GM12878 (cell line): ENCODE data around the gene LYL1. TPM values are rescaled to one million over a fixed set of nuclear protein-coding genes. Genes with fewer than 3 reads are reported as not detected.

Source experiments
- ATAC-seq: fragments of 200-7000 bp; cut with Tn5 transposase; 3 replicates; pipeline ENCODE4 v1.9.1; 2020; ENCODE audit warnings: mild to moderate bottlenecking, moderate library complexity
- BruUV-seq: library from RNA; stranded (reverse); fragments of 400-500 nt; replicated peaks from 2 replicates; lab custom pipeline; 2021; lab: Mats Ljungman, UMichigan
- CTCF ChIA-PET: fragments of 300-600 bp; sonication (Branson Sonifier 250); formaldehyde crosslinking; extraction: SDS; loops from one replicate; lab custom pipeline; 2021; ENCODE audit warnings: inconsistent platforms; lab: Yijun Ruan, JAX
- POLR2A ChIA-PET: fragments of 350-600 bp; formaldehyde crosslinking; extraction: SDS; loops from one replicate; lab custom pipeline; 2021; ENCODE audit warnings: inconsistent platforms; lab: Charles Lee
- RAD21 ChIA-PET: fragments of 300-600 bp; sonication (Branson Sonifier 250); formaldehyde crosslinking; loops from one replicate; lab custom pipeline; 2023; ENCODE audit warnings: antibody characterized with exemption; ENCODE audit not compliant: unreplicated experiment; lab: Charles Lee
- SMC1A ChIA-PET: fragments of 300-600 bp; sonication (Branson Sonifier 250); formaldehyde crosslinking; loops from one replicate; lab custom pipeline; 2023; ENCODE audit not compliant: unreplicated experiment, uncharacterized antibody; lab: Charles Lee
- DNase-seq: peaks from one replicate; pipeline ENCODE4 v3.0.0-alpha.2; 2011; ENCODE audit warnings: low read depth, low spot score
- FAIRE-seq: peaks from 3 replicates; lab custom pipeline; 2011; peaks lifted over from hg19 to GRCh38; lab: Jason Lieb, UNC
- H2AFZ ChIP-seq: 2 replicates; pipeline ENCODE4 v1.6.0; 2011; ENCODE audit warnings: low read depth, low read length, control low read depth; ENCODE audit not compliant: control insufficient read depth
- H3K27ac ChIP-seq: 2 replicates; pipeline ENCODE4 v1.5.1; 2011; ENCODE audit warnings: control low read depth; ENCODE audit not compliant: control insufficient read depth, insufficient read depth
- H3K27me3 ChIP-seq, 2 experiments: replicated peaks in 1 of 2; 2 replicates each; pipeline versions ENCODE4 v1.6.0 to v1.6.1; 2011; ENCODE audit warnings: low read length in 1 of 2; ENCODE audit not compliant: control insufficient read depth in 2 of 2, insufficient read depth in 2 of 2
- H3K36me3 ChIP-seq, 2 experiments: 2 replicates each; pipeline ENCODE4 v1.5.1; 2011; ENCODE audit warnings: low read length in 1 of 2; ENCODE audit not compliant: control insufficient read depth in 2 of 2, insufficient read depth in 2 of 2
- H3K4me1 ChIP-seq: 2 replicates; pipeline ENCODE4 v1.6.1; 2011; ENCODE audit warnings: mild to moderate bottlenecking, low read length, moderate library complexity, mixed read lengths; ENCODE audit not compliant: control insufficient read depth, insufficient read depth
- H3K4me2 ChIP-seq: 2 replicates; pipeline ENCODE4 v1.6.0; 2011; ENCODE audit warnings: control low read depth; ENCODE audit not compliant: control insufficient read depth, insufficient read depth
- H3K4me3 ChIP-seq: fragments of 200-600 bp; sonication (generic); 2 replicates; pipeline ENCODE4 v1.5.1; 2016
- H3K79me2 ChIP-seq: 2 replicates; pipeline ENCODE4 v1.6.0; 2011; ENCODE audit warnings: low read length; ENCODE audit not compliant: control insufficient read depth, insufficient read depth
- H3K9ac ChIP-seq: 2 replicates; pipeline ENCODE4 v1.8.0; 2011; ENCODE audit warnings: low read length, control low read depth, mixed read lengths; ENCODE audit not compliant: control insufficient read depth, insufficient read depth
- H3K9me3 ChIP-seq: replicated peaks from 3 replicates; pipeline ENCODE4 v1.5.1; 2011; ENCODE audit warnings: mild to moderate bottlenecking, low read length; ENCODE audit not compliant: control insufficient read depth, insufficient read depth
- H4K20me1 ChIP-seq: 2 replicates; pipeline ENCODE4 v1.6.0; 2011; ENCODE audit not compliant: control insufficient read depth, insufficient read depth
- BHLHE40 ChIP-seq, 2 experiments: fragments of 450-650 bp in 1 of 2; IDR thresholded peaks; 2 replicates each; pipeline ENCODE4 v1.6.1; 2011 to 2017; ENCODE audit warnings: low read depth in 2 of 2, borderline replicate concordance in 1 of 2, improper control_type of control experiment in 1 of 2, low read length in 1 of 2, mild to moderate bottlenecking in 1 of 2
- CBFB ChIP-seq: IDR thresholded peaks from 2 replicates; pipeline ENCODE4 v1.6.1; 2016; ENCODE audit warnings: antibody characterized with exemption, low read depth
- EZH2 ChIP-seq: IDR thresholded peaks from 2 replicates; pipeline ENCODE4 v1.6.1; 2012; ENCODE audit warnings: low read depth, mild to moderate bottlenecking, control low read depth, inconsistent platforms, low read length, borderline replicate concordance; ENCODE audit not compliant: control insufficient read depth
- FOXM1 ChIP-seq: IDR thresholded peaks from 2 replicates; pipeline ENCODE4 v1.6.1; 2012; ENCODE audit warnings: low read depth, mild to moderate bottlenecking, inconsistent platforms, low read length, moderate library complexity
- PAX8 ChIP-seq: fragments of 450-650 bp; IDR thresholded peaks from 2 replicates; pipeline ENCODE4 v1.6.1; 2017; ENCODE audit warnings: mild to moderate bottlenecking, moderate library complexity
- RAD21 ChIP-seq: IDR thresholded peaks from 2 replicates; pipeline ENCODE4 v1.6.1; 2011; ENCODE audit warnings: mild to moderate bottlenecking, low read depth, low read length, moderate library complexity; ENCODE audit not compliant: insufficient read depth
- SREBF2 ChIP-seq: IDR thresholded peaks from 2 replicates; pipeline ENCODE4 v1.6.1; 2012; ENCODE audit warnings: mild to moderate bottlenecking, low read length
- WGBS: methylation state at CpG from one replicate; pipeline ENCODE4 v1.1.6; 2016; ENCODE audit warnings: low lambda C conversion rate; ENCODE audit not compliant: insufficient replicate concordance, insufficient coverage; ENCODE audit errors: missing lambda C conversion rate; 5-methylcytosine and 5-hydroxymethylcytosine counted together
- in situ Hi-C: fragments of 300-500 bp; cut with MboI; formaldehyde crosslinking; loops from 9 replicates; pipeline ENCODE4 v1.14.3; 2018; ENCODE audit warnings: mixed read lengths
- intact Hi-C: fragments of 100-400 bp; cut with micrococcal nuclease; formaldehyde crosslinking; loops from one replicate; pipeline ENCODE4 v1.14.2; 2022; ENCODE audit not compliant: unreplicated experiment
- polyA plus RNA-seq, 11 experiments: library from polyadenylated mRNA; depleted of rRNA in 4 of 11; unstranded in 6 of 11; stranded (reverse) in 5 of 11; fragments of >200 nt; fragmentation: Nextera tagmentation in 4 of 11; fragmentation: Illumina TruSeq in 1 of 11; extraction: Ambion mirVana in 4 of 11; extraction: Trizol in 1 of 11; gene quantifications; 1 replicate in 1 of 11; 2 replicates in 10 of 11; pipeline versions ENCODE4 v1.2.1 to v1.2.3, GENCODE V29; 2011 to 2016; ENCODE audit warnings: inconsistent platforms in 2 of 11, missing spikeins in 2 of 11, low read depth in 1 of 11
- total RNA-seq, 4 experiments: library from RNA; depleted of rRNA in 3 of 4; stranded (reverse); fragments of >200 nt in 3 of 4; fragmentation: Illumina TruSeq in 1 of 4; extraction: Trizol in 1 of 4; gene quantifications; 2 replicates each; pipeline versions ENCODE4 v1.2.1 to v1.2.3, GENCODE V29; 2013 to 2021
- TF ChIP-seq, protein P1 (sequence below): fragments of 450-650 bp; formaldehyde crosslinking; IDR thresholded peaks from 2 replicates; pipeline ENCODE4 v1.4.0; 2022; ENCODE audit warnings: mild to moderate bottlenecking, moderate library complexity
- TF ChIP-seq, protein P2 (sequence below): fragments of 450-650 bp; IDR thresholded peaks from 2 replicates; pipeline ENCODE4 v1.6.1; 2017; ENCODE audit warnings: low read depth, mild to moderate bottlenecking, moderate library complexity

The LYL1 gene
- total and polyA plus RNA-seq, 10 of the 15 experiments (the other 5 are each of a cell fraction or from before 2014, with no cell fraction given) = 0.10 to 34.8 (median 4.4) TPM

GRCh38 chr19:13051557-13052165 lies 51.0 kb downstream of the LYL1 start:
- H3K36me3 ChIP-seq = no peaks in the 10 kb centered on the region
- no TSS peak for BruUV-seq
- FAIRE-seq = no peak
- no peaks in the 10 kb centered on the region for H3K4me1 ChIP-seq
- 2% methylated on average over 22 of the region's 23 CpGs for WGBS
- in situ Hi-C loops (no loop called here), intact Hi-C loops (no loop called here)
- ChIA-PET CTCF (interaction anchor here (1.6 kb wide), 1 partner anchor 10 kb away, joined by 7 read pairs; no protein-coding TSS in a partner anchor), RAD21 (no interaction called here), POLR2A (interaction anchor here (1.1 kb wide), 1 partner anchor 86 kb away, joined by 4 read pairs; no protein-coding TSS in a partner anchor), SMC1A (interaction anchor here (2.1 kb wide), 1 partner anchor 10 kb away, joined by 5 read pairs; no protein-coding TSS in a partner anchor)
- no peak overlapping the region for H2AFZ ChIP-seq
- H4K20me1 ChIP-seq = no peaks in the 10 kb centered on the region
- no peak overlapping the region for H3K4me3 ChIP-seq
- peaks cover 0 to 9% of the 10 kb centered on the region in 2 experiments; a peak in 3 of 4 replicates for H3K27me3 ChIP-seq
- no peaks in the 10 kb centered on the region for H3K9me3 ChIP-seq
- TF ChIP-seq, protein P1, sequence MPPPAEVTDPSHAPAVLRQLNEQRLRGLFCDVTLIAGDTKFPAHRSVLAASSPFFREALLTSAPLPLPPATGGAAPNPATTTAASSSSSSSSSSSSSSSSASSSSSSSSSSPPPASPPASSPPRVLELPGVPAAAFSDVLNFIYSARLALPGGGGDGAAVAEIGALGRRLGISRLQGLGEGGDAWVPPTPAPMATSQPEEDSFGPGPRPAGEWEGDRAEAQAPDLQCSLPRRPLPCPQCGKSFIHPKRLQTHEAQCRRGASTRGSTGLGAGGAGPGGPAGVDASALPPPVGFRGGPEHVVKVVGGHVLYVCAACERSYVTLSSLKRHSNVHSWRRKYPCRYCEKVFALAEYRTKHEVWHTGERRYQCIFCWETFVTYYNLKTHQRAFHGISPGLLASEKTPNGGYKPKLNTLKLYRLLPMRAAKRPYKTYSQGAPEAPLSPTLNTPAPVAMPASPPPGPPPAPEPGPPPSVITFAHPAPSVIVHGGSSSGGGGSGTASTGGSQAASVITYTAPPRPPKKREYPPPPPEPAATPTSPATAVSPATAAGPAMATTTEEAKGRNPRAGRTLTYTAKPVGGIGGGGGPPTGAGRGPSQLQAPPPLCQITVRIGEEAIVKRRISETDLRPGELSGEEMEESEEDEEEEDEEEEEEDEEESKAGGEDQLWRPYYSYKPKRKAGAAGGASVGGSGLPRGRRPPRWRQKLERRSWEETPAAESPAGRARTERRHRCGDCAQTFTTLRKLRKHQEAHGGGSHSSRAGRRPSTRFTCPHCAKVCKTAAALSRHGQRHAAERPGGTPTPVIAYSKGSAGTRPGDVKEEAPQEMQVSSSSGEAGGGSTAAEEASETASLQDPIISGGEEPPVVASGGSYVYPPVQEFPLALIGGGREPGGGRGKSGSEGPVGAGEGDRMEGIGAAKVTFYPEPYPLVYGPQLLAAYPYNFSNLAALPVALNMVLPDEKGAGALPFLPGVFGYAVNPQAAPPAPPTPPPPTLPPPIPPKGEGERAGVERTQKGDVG (CRISPR knock-in tag) = no peak
- TF ChIP-seq FOXM1 (no peak), EZH2 (no peak), PAX8 (no peak), BHLHE40 (IDR thresholded peaks at IDR 0.05; ENCODE audit: borderline replicate concordance in 1 of 2, low read depth in 2 of 2, low read length in 1 of 2) (0 out of 4 replicates have a peak, but pooled peaks of 1 of the 2 experiments have one; percentile 10), SREBF2 (no peak), RAD21 (no peak), CBFB (no peak)
- TF ChIP-seq, protein P2, sequence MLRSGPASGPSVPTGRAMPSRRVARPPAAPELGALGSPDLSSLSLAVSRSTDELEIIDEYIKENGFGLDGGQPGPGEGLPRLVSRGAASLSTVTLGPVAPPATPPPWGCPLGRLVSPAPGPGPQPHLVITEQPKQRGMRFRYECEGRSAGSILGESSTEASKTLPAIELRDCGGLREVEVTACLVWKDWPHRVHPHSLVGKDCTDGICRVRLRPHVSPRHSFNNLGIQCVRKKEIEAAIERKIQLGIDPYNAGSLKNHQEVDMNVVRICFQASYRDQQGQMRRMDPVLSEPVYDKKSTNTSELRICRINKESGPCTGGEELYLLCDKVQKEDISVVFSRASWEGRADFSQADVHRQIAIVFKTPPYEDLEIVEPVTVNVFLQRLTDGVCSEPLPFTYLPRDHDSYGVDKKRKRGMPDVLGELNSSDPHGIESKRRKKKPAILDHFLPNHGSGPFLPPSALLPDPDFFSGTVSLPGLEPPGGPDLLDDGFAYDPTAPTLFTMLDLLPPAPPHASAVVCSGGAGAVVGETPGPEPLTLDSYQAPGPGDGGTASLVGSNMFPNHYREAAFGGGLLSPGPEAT = no peak
- H3K79me2 ChIP-seq = no peaks in the 10 kb centered on the region
- DNase-seq = no peak
- peak; percentile 50 for ATAC-seq
- H3K4me2 ChIP-seq = peak overlapping the region; percentile 56; the same call in 1 of the 2 replicates
- H3K9ac ChIP-seq = no peak overlapping the region
- no peak overlapping the region for H3K27ac ChIP-seq
